ENCODE results near the gene STKLD1.

Gene STKLD1

GRCh38 chr9:133370685-133371084 is 5.5 kb upstream of the STKLD1 start:
- CTCF ChIA-PET: interaction anchor here (0.5 to 2.4 kb wide), 3 partner anchors 8 to 356 kb away, joined by 4 to 9 read pairs (median 5); no protein-coding TSS in a partner anchor

GRCh38 chr9:133371261-133371711 is 4.9 kb upstream of the STKLD1 start:
- H3K36me3 ChIP-seq (ENCODE audit: control insufficient read depth in 2 of 2, insufficient read depth in 1 of 2, low read length in 2 of 2): peaks cover 7 to 66% of the 10 kb centered on the region in 2 experiments; a peak in 2 of 3 replicates
- H3K9me3 ChIP-seq (ENCODE audit: control insufficient read depth, insufficient read depth, low read depth, low read length): no peaks in the 10 kb centered on the region
- no peaks in the 10 kb centered on the region for H3K4me1 ChIP-seq (ENCODE audit: control insufficient read depth, insufficient read depth, low read length)
- H3K4me3 ChIP-seq (ENCODE audit: low read depth, low read length): no peak overlapping the region
- H3K27ac ChIP-seq (ENCODE audit: extremely low read depth, low read depth, low read length): no peak overlapping the region
- POLR2A ChIA-PET: interaction anchor here (1.1 to 3.8 kb wide), 6 partner anchors 9 to 88 kb away, joined by 4 to 24 read pairs (median 8); partner anchors contain the start of genes CACFD1, MED22, RPL7A and SURF1
- CTCF ChIA-PET: interaction anchor here (0.5 to 2.4 kb wide), 5 partner anchors 9 to 355 kb away, joined by 3 to 9 read pairs (median 4); no protein-coding TSS in a partner anchor
- peak; percentile 70 for TF ChIP-seq ZNF449 (tag by site-specific recombination; IDR thresholded peaks at IDR 0.05)
- no peak for TF ChIP-seq ZBTB44 (tag by site-specific recombination; IDR thresholded peaks at IDR 0.05)
- no peak for TF ChIP-seq ZNF133 (tag by site-specific recombination; IDR thresholded peaks at IDR 0.05)
- peak; percentile 23; the same call in 1 of the 2 replicates for TF ChIP-seq ZIC2 (tag by site-specific recombination; IDR thresholded peaks at IDR 0.05)
- TF ChIP-seq ZNF76 (tag by site-specific recombination; IDR thresholded peaks at IDR 0.05; ENCODE audit: borderline replicate concordance, low read depth): no peak
- no peak for TF ChIP-seq SP2 (tag by site-specific recombination; IDR thresholded peaks at IDR 0.05)
- TF ChIP-seq ZNF214 (tag by site-specific recombination; IDR thresholded peaks at IDR 0.05; ENCODE audit: borderline replicate concordance): no peak
- TF ChIP-seq MEIS1 (CRISPR knock-in tag; IDR thresholded peaks at IDR 0.05; ENCODE audit: borderline replicate concordance): no peak
- TF ChIP-seq ZNF416 (tag by site-specific recombination; IDR thresholded peaks at IDR 0.05): no peak
- TF ChIP-seq ZBTB6 (tag by site-specific recombination; IDR thresholded peaks at IDR 0.05): peak; percentile 95
- TF ChIP-seq ZNF140 (tag by site-specific recombination; IDR thresholded peaks at IDR 0.05): no peak
- TF ChIP-seq GLIS2 (tag by site-specific recombination; IDR thresholded peaks at IDR 0.05): no peak
- TF ChIP-seq ZNF24 (tag by site-specific recombination; IDR thresholded peaks at IDR 0.05): no peak
- TF ChIP-seq GLI4 (tag by site-specific recombination; IDR thresholded peaks at IDR 0.05): no peak
- TF ChIP-seq ZBTB49 (tag by site-specific recombination; IDR thresholded peaks at IDR 0.05; ENCODE audit: low read depth): no peak
- no peak for TF ChIP-seq ZNF423 (tag by site-specific recombination; IDR thresholded peaks at IDR 0.05)
- TF ChIP-seq ZNF169 (tag by site-specific recombination; IDR thresholded peaks at IDR 0.05): no peak

More at GRCh38 chr9:133370685-133371084, 5.5 kb upstream of the STKLD1 start:
- no peaks in the 10 kb centered on the region for H3K4me1 ChIP-seq (ENCODE audit: control insufficient read depth, insufficient read depth, low read length)
- H3K4me3 ChIP-seq (ENCODE audit: low read depth, low read length): no peak overlapping the region
- peaks cover 7 to 72% of the 10 kb centered on the region in 2 experiments for H3K36me3 ChIP-seq (ENCODE audit: control insufficient read depth in 2 of 2, insufficient read depth in 1 of 2, low read length in 2 of 2)
- POLR2A ChIA-PET: interaction anchor here (0.9 to 3.8 kb wide), 4 partner anchors 10 to 23 kb away, joined by 3 to 24 read pairs (median 14); partner anchors contain the start of genes MED22, RPL7A, SURF1 and SURF2
- no peak overlapping the region for H3K27ac ChIP-seq (ENCODE audit: extremely low read depth, low read depth, low read length)
- TF ChIP-seq ZNF513 (tag by site-specific recombination; IDR thresholded peaks at IDR 0.05) (no peak), SP2 (tag by site-specific recombination; IDR thresholded peaks at IDR 0.05) (no peak), ZNF514 (tag by site-specific recombination; IDR thresholded peaks at IDR 0.05) (no peak), ZNF146 (tag by site-specific recombination; IDR thresholded peaks at IDR 0.05) (no peak), ZNF404 (tag by site-specific recombination; IDR thresholded peaks at IDR 0.05) (no peak), ZBTB21 (tag by site-specific recombination; IDR thresholded peaks at IDR 0.05) (no peak), RBAK (tag by site-specific recombination; IDR thresholded peaks at IDR 0.05) (no peak), GFI1B (tag by site-specific recombination; IDR thresholded peaks at IDR 0.05) (no peak), ZNF335 (tag by site-specific recombination; conservative IDR thresholded peaks at IDR 0.05) (no peak), ZNF394 (tag by site-specific recombination; IDR thresholded peaks at IDR 0.05; ENCODE audit: borderline replicate concordance) (no peak), YY1 (tag by site-specific recombination; IDR thresholded peaks at IDR 0.05) (no peak), ZNF670 (tag by site-specific recombination; IDR thresholded peaks at IDR 0.05; ENCODE audit: low read depth) (no peak), ZNF211 (tag by site-specific recombination; IDR thresholded peaks at IDR 0.05; ENCODE audit: low read depth) (no peak), ZNF426 (tag by site-specific recombination; IDR thresholded peaks at IDR 0.05) (no peak), ZFP41 (tag by site-specific recombination; IDR thresholded peaks at IDR 0.05; ENCODE audit: borderline replicate concordance) (no peak), KLF8 (tag by site-specific recombination; IDR thresholded peaks at IDR 0.05) (no peak), REPIN1 (tag by site-specific recombination; IDR thresholded peaks at IDR 0.05; ENCODE audit: low read depth) (no peak), ZBTB1 (tag by site-specific recombination; IDR thresholded peaks at IDR 0.05) (no peak), ZNF223 (tag by site-specific recombination; IDR thresholded peaks at IDR 0.05) (no peak), ZNF701 (tag by site-specific recombination; IDR thresholded peaks at IDR 0.05) (no peak)
- no peaks in the 10 kb centered on the region for H3K9me3 ChIP-seq (ENCODE audit: control insufficient read depth, insufficient read depth, low read depth, low read length)
